Left lung (tissue), 10 donors: ENCODE results near the gene OPCML. TPM values are rescaled to one million over a fixed set of nuclear protein-coding genes. Genes with fewer than 3 reads are reported as not detected.

Source experiments
- ATAC-seq: fragments of 200-7000 bp; cut with Tn5 transposase; one replicate; pipeline ENCODE4 v1.9.1; 2020; ENCODE audit warnings: moderate library complexity
- DNase-seq, 4 donors: peaks; one replicate each; pipeline ENCODE4 v3.0.0-alpha.2; 2013 to 2020
- H3K27ac ChIP-seq, 2 donors: fragments of 200-600 bp; sonication (generic) in 1 of 2; one replicate each; pipeline versions ENCODE4 v1.5.0 to v1.8.0; 2020 to 2021
- H3K27me3 ChIP-seq, 2 donors: fragments of 200-600 bp; sonication (generic) in 1 of 2; one replicate each; pipeline versions ENCODE4 v1.5.0 to v1.8.0; 2020 to 2021
- H3K36me3 ChIP-seq, 2 donors: fragments of 200-600 bp; sonication (generic) in 1 of 2; one replicate each; pipeline versions ENCODE4 v1.5.0 to v1.8.0; 2020 to 2021
- H3K4me1 ChIP-seq, 2 donors: fragments of 200-600 bp; one replicate each; pipeline ENCODE4 v1.8.0; 2021
- H3K4me3 ChIP-seq, 2 donors: fragments of 200-600 bp; sonication (generic) in 1 of 2; one replicate each; pipeline versions ENCODE4 v1.5.0 to v1.8.0; 2020 to 2021; ENCODE audit warnings: mild to moderate bottlenecking in 1 of 2
- H3K9me3 ChIP-seq, 2 donors: fragments of 200-600 bp; sonication (generic) in 1 of 2; one replicate each; pipeline versions ENCODE4 v1.5.0 to v1.8.0; 2020 to 2021
- intact Hi-C, 2 donors: fragments of 100-400 bp; cut with DNase I; formaldehyde crosslinking; loops; one replicate each; pipeline versions ENCODE4 v1.11.2 to v1.14.2; 2022
- polyA plus RNA-seq, 6 donors: library from polyadenylated mRNA; unstranded; fragments of 120-200 nt; gene quantifications; one replicate each; pipeline ENCODE4 v1.2.1, GENCODE V29; 2013; ENCODE audit not compliant: insufficient read length in 6 of 6
- total RNA-seq, 2 donors: library from RNA; stranded (reverse); fragmentation: NEBNext Ultra II Directional; extraction: Animal tissue kit (Norgen Biotek cat#: 25700); gene quantifications; one replicate each; pipeline ENCODE4 v1.2.1, GENCODE V29; 2021
- TF ChIP-seq, protein P1 (sequence below), 2 donors: fragments of 200-600 bp; sonication (generic) in 1 of 2; IDR thresholded peaks; one replicate each; pipeline versions ENCODE4 v1.5.0 to v1.8.0; 2021; ENCODE audit warnings: antibody characterized with exemption in 2 of 2
- donor health status: DM: no; HTN: yes; CAD: no.
- donor health status: DM: no; HTN: no; CAD: no.

Gene OPCML
- total and polyA plus RNA-seq, 8 donors: 0.98 to 5.3 (median 1.9) TPM; not detected in 2

- Histone ChIP-seq H3K4me3 (no peak overlapping the region), H3K27me3 (no peaks in the 10 kb centered on the region), H3K27ac (no peak overlapping the region), H3K36me3 (no peaks in the 10 kb centered on the region), H3K9me3 (no peaks in the 10 kb centered on the region), H3K4me1 (no peaks in the 10 kb centered on the region)
- intact Hi-C loops: no loop called here
- no peak for ATAC-seq
- TF ChIP-seq, protein P1, sequence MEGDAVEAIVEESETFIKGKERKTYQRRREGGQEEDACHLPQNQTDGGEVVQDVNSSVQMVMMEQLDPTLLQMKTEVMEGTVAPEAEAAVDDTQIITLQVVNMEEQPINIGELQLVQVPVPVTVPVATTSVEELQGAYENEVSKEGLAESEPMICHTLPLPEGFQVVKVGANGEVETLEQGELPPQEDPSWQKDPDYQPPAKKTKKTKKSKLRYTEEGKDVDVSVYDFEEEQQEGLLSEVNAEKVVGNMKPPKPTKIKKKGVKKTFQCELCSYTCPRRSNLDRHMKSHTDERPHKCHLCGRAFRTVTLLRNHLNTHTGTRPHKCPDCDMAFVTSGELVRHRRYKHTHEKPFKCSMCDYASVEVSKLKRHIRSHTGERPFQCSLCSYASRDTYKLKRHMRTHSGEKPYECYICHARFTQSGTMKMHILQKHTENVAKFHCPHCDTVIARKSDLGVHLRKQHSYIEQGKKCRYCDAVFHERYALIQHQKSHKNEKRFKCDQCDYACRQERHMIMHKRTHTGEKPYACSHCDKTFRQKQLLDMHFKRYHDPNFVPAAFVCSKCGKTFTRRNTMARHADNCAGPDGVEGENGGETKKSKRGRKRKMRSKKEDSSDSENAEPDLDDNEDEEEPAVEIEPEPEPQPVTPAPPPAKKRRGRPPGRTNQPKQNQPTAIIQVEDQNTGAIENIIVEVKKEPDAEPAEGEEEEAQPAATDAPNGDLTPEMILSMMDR (IDR thresholded peaks at IDR 0.05): no peak
- no peak for DNase-seq
Measured at GRCh38 chr11:132908414-132908810, 623.9 kb downstream of the OPCML start.

GRCh38 chr11:132907651-132908413 lies 624.5 kb downstream of the OPCML start:
- ATAC-seq: no peak
- no peak overlapping the region for H3K4me3 ChIP-seq
- H3K9me3 ChIP-seq: no peaks in the 10 kb centered on the region
- intact Hi-C loops: no loop called here
- H3K27ac ChIP-seq: no peak overlapping the region
- DNase-seq: no peak
- TF ChIP-seq, protein P1 (IDR thresholded peaks at IDR 0.05): no peak
- H3K27me3 ChIP-seq: no peaks in the 10 kb centered on the region
- no peaks in the 10 kb centered on the region for H3K36me3 ChIP-seq
- H3K4me1 ChIP-seq: no peaks in the 10 kb centered on the region

GRCh38 chr11:132904607-132905006 lies 627.7 kb downstream of the OPCML start:
- no peaks in the 10 kb centered on the region for H3K9me3 ChIP-seq
- no peak for DNase-seq
- TF ChIP-seq, protein P1 (IDR thresholded peaks at IDR 0.05): no peak
- intact Hi-C loops: no loop called here
- H3K4me1 ChIP-seq: no peaks in the 10 kb centered on the region
- H3K27ac ChIP-seq: no peak overlapping the region
- H3K36me3 ChIP-seq: no peaks in the 10 kb centered on the region
- no peaks in the 10 kb centered on the region for H3K27me3 ChIP-seq
- ATAC-seq: no peak
- H3K4me3 ChIP-seq: no peak overlapping the region

DNA sequence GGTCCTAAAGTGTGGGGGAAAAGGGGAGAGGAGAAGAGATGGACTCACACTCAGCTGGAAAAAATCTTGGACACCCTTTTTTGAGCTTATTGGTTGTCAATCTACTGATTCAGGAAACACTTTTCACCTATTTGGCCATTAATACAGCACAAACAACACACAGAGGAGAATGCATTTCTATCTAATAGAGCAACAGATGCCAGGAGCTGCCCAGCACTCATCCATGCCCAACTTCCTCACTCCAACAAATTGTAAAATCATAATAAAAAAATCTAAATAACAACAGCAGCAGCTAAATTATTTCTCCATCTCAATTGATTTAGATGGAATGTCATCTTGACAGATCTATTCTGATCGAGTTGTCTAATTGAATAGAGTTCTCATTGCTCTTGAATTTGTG lies 628.2 kb downstream of the OPCML start:
- H3K4me1 ChIP-seq: no peaks in the 10 kb centered on the region
- TF ChIP-seq, protein P1 (IDR thresholded peaks at IDR 0.05): no peak
- no peak for DNase-seq
- H3K36me3 ChIP-seq: no peaks in the 10 kb centered on the region
- intact Hi-C loops: no loop called here
- no peak overlapping the region for H3K4me3 ChIP-seq
- no peaks in the 10 kb centered on the region for H3K9me3 ChIP-seq
- H3K27ac ChIP-seq: no peak overlapping the region
- no peaks in the 10 kb centered on the region for H3K27me3 ChIP-seq
- no peak for ATAC-seq

GRCh38 chr11:132901638-132902471 lies 630.4 kb downstream of the OPCML start:
- TF ChIP-seq, protein P1 (IDR thresholded peaks at IDR 0.05): no peak
- ATAC-seq: no peak
- intact Hi-C loops: no loop called here

More at GRCh38 chr11:132901638-132902471, 630.4 kb downstream of the OPCML start:
- H3K36me3 ChIP-seq: no peaks in the 10 kb centered on the region
- no peaks in the 10 kb centered on the region for H3K9me3 ChIP-seq
- H3K27me3 ChIP-seq: no peaks in the 10 kb centered on the region
- H3K4me1 ChIP-seq: no peaks in the 10 kb centered on the region
- DNase-seq: no peak
- H3K4me3 ChIP-seq: no peak overlapping the region
- H3K27ac ChIP-seq: no peak overlapping the region
